NCI-H524 (cell line): ENCODE results near the gene TNFAIP3.
A peak's percentile ranks its signal among the peaks of the same experiment; 100 is the strongest.

Experiments used
- DNase-seq, 2 experiments: peaks; one replicate each; lab custom pipeline; 2025; lab: John Stamatoyannopoulos, UW

The TNFAIP3 gene

DNA sequence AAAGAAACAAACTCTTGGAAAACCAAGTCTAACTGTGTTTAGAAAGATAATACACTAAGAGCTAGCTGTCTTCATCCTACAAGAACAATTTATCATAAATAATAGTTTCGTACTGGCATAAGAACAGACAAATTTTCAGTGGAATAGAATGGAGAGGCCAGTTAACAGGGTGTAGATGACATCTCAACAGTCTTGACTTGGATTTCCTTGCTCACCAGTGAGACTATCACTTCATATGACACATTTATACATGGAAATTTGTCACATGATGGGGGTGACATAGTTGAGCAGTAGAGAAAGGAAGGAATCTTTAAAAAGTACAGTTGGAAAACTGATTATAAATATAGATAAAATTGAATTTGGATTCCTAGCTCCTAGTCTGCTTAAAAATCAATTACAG lies 35.6 kb downstream of the TNFAIP3 start:
- DNase-seq, result no peak

DNA sequence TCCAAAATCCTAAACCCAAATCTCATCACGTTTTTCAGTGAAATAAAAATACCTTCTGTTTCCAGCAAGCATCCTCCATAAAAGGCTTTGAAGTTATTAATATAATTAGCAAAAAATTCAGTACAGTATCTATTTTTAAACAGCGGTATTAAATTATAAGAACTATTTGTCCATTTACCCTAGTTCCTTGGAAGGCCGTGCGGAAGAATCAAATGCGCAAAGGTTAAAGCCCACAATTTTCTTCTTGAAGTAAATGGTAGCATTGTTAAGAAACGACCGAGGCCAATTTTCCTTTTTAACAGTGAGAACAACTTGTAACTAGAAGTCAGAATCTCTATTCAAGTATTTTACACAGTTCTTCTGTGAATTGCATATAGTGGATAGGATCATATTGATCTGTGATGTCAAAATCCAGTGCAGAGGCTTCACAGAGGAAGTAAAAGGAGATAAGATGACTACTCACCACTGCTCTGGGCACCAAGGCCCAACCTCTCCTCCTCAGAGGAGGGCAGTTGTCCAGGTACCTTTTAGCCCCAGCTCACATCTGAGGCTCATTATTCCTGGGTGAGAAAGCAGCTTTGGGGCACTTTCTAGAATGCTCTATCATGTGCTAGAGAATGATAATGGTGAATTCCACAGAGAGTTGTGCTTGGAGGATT lies 36.3 kb downstream of the TNFAIP3 start:
- DNase-seq, result no peak

DNA sequence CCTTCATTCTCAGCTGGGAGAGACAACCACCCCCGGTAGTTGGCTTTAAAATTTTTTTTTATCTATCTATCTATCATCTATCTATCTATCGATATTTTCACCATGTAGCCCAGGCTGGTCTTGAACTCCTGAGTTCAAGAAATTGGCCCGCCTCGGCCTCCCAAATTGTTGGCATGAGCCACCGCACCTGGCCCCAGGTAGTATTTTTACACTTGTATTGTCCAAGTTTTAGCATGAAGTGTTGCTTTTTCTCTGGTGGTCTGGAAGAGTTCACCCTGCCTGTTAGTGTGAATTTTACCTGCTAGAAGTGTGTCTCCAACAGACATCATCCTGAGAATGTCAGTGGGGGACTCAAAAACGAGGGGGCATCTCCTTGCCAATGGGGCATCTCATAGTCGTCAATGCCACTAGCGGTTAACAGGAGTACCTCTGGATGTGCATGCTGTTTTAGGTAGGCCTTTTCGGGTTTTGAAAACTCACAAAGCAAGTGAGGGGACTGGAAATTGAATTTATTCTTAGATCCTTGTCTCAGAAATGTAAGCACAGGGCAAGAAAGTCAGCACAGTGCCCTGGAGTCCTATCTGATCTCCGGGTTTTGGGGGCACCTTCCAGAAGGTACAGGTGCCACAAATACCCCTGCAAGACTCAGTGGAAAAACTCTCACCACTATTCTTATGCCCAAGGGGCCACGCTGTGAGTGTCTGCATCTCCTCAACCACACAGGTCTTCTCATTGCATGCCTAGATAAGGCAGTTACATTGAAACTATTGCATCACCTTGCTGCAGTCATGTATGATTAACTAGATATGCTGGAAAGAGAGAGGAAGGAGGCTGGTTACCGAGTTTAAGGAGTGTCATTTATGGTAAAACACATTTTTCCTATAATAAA lies 37.1 kb downstream of the TNFAIP3 start:
- no peak for DNase-seq

DNA sequence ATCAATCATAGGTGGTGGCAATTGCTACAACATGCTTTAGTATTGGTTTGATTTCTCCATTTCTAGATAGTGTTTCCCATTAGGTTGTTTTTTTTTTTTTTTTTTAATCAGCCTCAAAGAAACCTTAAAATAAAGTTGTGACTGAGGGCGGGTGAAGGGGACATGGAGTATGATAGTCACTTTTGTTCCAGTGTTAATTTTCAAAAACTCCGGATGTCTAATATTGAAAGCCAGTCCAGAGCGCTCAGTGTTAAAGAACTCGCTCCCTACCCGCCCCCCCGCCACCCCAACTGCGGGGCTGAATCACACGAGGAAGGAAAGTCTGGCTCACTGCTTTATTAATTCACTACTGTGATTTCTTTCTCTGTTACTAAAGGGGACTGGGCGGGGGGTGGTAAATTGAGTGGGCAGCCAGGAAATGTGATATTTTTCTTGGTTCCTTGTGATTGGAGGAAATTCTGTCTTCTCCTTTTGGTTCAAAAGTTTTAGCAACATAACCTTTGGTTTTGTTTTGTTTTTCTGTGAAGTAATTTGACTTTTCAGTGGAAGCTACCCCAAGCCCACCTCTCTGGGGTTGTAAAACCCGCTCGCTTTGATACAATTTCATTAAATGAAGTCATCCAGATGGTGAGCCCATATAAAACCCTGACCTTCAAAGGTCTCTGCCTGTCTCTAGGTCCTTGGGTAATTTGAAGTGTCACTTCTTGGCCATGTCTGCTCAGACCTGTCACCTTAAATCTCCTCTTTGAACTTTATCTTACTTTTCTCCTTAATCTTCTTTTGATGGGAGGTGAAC lies 38.0 kb downstream of the TNFAIP3 start:
- no peak for DNase-seq

DNA sequence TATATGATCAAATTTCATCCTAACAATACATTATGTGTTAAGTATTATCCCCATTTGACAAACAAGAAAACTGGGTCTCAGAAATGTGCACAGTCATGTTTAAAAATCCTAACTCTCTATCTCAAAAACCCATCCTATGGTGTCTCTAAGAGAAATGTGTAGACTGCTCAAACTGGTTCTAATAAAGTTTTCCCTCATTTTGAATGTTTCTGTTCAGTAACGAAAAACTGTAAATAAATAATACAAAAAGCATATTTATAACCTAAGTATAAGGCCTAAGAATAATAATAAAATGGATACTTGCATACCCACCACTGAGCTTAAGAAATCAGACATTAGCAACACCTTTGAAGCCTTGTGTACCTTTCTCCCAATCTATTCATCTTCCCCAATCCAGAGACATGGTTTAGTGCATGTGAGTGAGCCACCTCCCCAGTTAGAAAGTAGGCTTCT lies 39.0 kb downstream of the TNFAIP3 start:
- no peak for DNase-seq

DNA sequence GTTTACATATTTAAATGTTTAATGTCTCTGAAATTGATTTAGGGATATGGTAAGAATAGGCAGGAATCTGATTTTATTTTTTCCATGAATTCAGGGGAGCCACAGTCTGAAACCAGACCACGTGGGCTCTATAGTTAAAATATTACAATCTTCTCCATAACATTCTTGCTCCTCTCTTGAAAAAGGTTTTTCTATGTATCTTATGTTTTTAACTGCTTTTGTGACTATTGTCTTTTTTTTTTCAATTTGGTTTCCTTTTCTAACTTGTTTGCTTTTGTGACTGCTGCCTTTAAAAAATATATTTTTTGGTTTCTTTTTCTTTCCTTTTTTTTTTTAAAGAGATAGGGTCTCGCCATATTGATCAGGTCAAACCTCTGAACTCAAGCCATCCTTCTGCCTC lies 40.1 kb downstream of the TNFAIP3 start:
- no peak for DNase-seq

DNA sequence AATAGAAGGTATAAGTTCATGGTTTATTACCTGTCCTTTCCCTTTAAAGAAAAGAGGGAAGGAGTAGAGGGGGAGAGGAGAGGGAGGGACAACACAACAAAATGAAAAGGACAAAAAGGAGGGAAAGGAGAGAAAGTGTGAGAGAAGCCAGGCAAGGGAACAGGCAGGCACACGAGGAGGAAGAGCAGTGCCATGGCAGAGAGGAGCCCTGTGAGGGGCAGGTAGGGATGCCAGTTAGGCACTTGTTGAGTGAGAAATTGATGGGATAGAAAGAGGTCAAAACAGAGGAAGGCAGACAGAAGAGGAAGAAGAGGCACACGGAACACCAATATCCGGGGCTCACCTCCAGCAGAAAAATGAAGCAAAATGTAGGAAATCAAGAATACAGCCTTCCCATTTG lies 42.5 kb downstream of the TNFAIP3 start:
- no peak for DNase-seq

- DNase-seq, result no peak
Observed at GRCh38 chr6:137910424-137910834, 43.4 kb downstream of the TNFAIP3 start.

GRCh38 chr6:137910843-137911456 lies 43.9 kb downstream of the TNFAIP3 start:
- DNase-seq, result no peak

DNA sequence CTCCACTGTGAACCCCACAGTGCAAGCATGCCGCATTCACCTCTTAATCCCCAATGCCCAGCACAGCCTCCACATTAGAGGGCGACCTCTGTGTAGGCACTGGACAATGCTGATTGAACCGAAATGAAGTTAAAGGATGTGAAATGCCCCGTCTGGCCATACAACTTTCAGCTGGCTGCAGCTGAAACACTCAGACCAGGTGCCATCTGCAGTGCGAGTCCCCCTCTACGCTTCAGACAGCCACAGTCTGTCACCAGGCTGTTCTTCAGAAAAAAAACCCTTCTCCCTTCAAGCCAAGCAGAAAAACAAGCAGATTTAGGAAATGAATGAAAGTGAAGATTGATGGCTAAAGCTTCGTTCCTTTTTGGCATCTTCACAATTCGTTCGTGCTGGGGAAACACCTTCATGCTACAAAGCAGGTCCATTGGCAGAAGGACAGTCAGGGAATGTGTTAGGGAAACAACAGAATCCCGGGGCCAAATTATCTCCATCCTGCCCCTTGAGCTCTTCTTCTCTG lies 44.7 kb downstream of the TNFAIP3 start:
- DNase-seq, result peak in 1 of 2 experiments; percentile 51

DNA sequence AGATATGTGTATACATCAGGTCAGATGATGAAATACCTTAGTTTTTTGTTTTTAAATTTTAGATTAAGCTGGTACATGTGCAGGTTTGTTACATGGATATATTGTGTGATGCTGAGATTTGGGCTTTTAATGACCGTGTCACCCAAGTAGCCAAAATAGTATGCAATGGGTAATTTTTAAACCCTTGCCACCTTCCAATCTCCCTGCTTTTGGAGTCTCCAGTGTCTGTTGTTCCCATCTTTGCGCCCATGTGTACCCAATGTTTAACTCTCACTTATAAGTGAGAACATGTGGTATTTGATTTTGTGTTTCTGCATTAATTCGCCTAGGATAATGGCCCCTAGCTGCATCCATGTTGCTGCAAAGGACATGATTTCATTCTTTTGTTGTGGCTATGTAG lies 45.8 kb downstream of the TNFAIP3 start:
- no peak for DNase-seq

DNA sequence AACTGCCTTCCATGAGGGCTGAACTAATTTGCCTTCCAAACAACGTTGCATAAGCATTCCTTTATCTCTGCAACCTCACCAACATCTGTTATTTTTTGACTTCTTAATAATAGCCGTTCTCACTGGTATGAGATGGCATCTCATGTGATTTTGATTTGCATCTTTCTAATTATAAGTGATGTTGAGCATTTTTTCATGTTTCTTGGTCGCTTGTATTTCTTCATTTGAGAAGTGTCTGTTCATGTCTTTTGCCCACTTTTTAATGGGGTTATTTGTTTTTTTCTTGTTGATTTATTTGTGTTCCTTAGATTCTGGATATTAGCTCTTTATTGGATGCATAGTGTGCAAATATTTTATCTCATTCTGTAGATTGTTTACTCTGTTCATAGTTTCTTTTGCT lies 46.4 kb downstream of the TNFAIP3 start:
- no peak for DNase-seq

- no peak for DNase-seq
Observed at GRCh38 chr6:137913996-137914529, 47.0 kb downstream of the TNFAIP3 start.

- no peak for DNase-seq
Observed at GRCh38 chr6:137914530-137915193, 47.6 kb downstream of the TNFAIP3 start.

GRCh38 chr6:137915790-137916189 lies 48.7 kb downstream of the TNFAIP3 start:
- no peak for DNase-seq

- no peak for DNase-seq
Observed at GRCh38 chr6:137917551-137918325, 50.7 kb downstream of the TNFAIP3 start.

GRCh38 chr6:137919502-137919823 lies 52.4 kb downstream of the TNFAIP3 start:
- DNase-seq, result no peak

DNA sequence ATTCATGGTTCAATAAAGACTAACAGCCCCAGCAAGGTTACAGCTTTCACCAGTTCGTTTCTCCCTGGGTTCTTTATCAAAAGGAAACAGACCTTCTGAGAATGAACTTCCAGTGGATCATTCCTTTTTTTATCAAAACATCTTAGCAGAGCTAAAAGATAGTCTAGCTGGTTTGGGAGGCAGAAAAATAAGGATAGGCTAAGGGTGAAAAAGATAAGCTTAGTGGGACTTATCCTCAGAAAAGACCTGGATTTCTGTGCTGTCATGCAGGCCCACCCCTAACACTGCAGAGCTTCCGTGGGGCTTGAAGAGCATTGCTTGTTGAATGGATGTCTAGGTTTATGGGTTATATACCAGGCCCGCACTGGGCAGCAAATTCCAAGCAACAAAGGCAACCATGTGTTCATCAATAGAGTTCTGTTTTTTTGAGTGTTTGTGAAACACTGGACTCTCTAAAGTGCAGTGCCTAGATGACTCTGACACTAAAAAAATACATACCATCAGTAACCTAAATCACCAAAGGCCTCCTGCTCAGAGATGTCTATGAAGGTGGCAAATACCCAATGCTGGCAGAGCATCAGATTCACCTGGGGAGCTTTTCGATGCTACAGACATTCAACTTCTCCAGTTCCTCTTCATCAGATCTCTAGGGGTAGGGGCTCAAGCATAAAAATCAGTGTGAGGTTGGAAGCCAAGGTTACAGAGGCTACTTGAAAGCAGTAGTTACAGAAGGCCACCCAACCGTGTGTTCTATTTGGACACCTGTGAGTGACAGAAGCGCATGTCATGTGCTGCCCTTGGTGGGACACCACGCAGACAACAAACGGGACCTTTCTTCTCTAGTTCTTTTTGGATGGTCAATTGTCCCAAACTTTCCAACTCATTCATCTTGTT lies 53.0 kb downstream of the TNFAIP3 start:
- no peak for DNase-seq

DNA sequence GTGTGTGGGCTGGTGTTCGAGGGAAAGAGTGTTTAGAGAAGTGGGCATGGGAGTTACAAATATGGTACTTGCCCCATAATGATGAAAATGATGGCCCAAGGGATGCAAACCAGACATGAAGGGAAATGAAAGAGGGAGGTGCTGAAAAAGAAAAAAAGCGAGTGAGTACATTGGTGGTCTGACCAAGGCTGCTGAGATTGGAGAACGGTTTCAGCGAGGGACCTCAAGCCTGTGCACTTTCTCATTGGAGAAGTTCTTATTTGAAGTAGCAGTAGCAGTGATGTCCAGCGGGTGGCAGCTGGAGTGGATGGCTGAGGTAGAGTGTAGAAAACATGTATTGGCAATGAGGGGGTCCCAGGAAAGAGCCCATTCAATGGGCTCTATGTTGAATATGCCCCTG lies 54.8 kb downstream of the TNFAIP3 start:
- DNase-seq, result peak in 1 of 2 experiments; percentile 5
